ENCODE measurements around the gene TOMM70.
"Not testable (repeated sequence)": the region's sequence is repeated elsewhere in the genome, so short reads cannot be mapped to it uniquely, and the experiment has no call there.

The TOMM70 gene

GRCh38 chr3:100400780-100401673, at the start of gene TOMM70, which contains the start of gene LNP1:
TSS of gene TOMM70 (minus strand) at chr3:100401089. CDS start at chr3:100400949, 140 bp downstream.
TSS of gene LNP1 (plus strand) at chr3:100401539. CDS start at chr3:100429730, 28,191 bp downstream.
- DNase-seq (ENCODE audit: low read depth in 3 of 3): peak; percentile 92 to 97 (median 92)

- DNase-seq (ENCODE audit: low read depth in 3 of 3): no peak
Measured at GRCh38 chr3:100449214-100449613, 48.3 kb upstream of the TOMM70 start.

- no peak for DNase-seq (ENCODE audit: low read depth in 3 of 3)
Measured at GRCh38 chr3:100448079-100448478, 47.2 kb upstream of the TOMM70 start.

GRCh38 chr3:100447067-100447466, 46.2 kb upstream of the TOMM70 start:
- DNase-seq (ENCODE audit: low read depth in 3 of 3): not testable (repeated sequence)

- no peak for DNase-seq (ENCODE audit: low read depth in 3 of 3)
Measured at GRCh38 chr3:100443690-100444089, 42.8 kb upstream of the TOMM70 start.

GRCh38 chr3:100440895-100441294, 40.0 kb upstream of the TOMM70 start:
- DNase-seq (ENCODE audit: low read depth in 3 of 3): no peak

- no peak for DNase-seq (ENCODE audit: low read depth in 3 of 3)
Measured at GRCh38 chr3:100438623-100438974, 37.7 kb upstream of the TOMM70 start.

GRCh38 chr3:100437721-100438622, 37.1 kb upstream of the TOMM70 start:
- DNase-seq (ENCODE audit: low read depth in 3 of 3): no peak

- DNase-seq (ENCODE audit: low read depth in 3 of 3): no peak
Measured at GRCh38 chr3:100436951-100437350, 36.1 kb upstream of the TOMM70 start.

- no peak for DNase-seq (ENCODE audit: low read depth in 3 of 3)
Measured at GRCh38 chr3:100429187-100429716, 28.4 kb upstream of the TOMM70 start.

- no peak for DNase-seq (ENCODE audit: low read depth in 3 of 3)
Measured at GRCh38 chr3:100427699-100428098, 26.8 kb upstream of the TOMM70 start.

GRCh38 chr3:100426067-100426682, 25.3 kb upstream of the TOMM70 start:
- no peak for DNase-seq (ENCODE audit: low read depth in 3 of 3)

GRCh38 chr3:100425316-100425715, 24.4 kb upstream of the TOMM70 start:
- no peak for DNase-seq (ENCODE audit: low read depth in 3 of 3)

GRCh38 chr3:100424261-100424660, 23.4 kb upstream of the TOMM70 start:
- no peak for DNase-seq (ENCODE audit: low read depth in 3 of 3)

- DNase-seq (ENCODE audit: low read depth in 3 of 3): no peak
Measured at GRCh38 chr3:100423611-100424010, 22.7 kb upstream of the TOMM70 start.

GRCh38 chr3:100420885-100421284, 20.0 kb upstream of the TOMM70 start:
- no peak for DNase-seq (ENCODE audit: low read depth in 3 of 3)

GRCh38 chr3:100419406-100419805, 18.5 kb upstream of the TOMM70 start:
- DNase-seq (ENCODE audit: low read depth in 3 of 3): no peak

GRCh38 chr3:100416863-100417262, 16.0 kb upstream of the TOMM70 start:
- DNase-seq (ENCODE audit: low read depth in 3 of 3): no peak

GRCh38 chr3:100416176-100416575, 15.3 kb upstream of the TOMM70 start:
- DNase-seq (ENCODE audit: low read depth in 3 of 3): no peak

- no peak for DNase-seq (ENCODE audit: low read depth in 3 of 3)
Measured at GRCh38 chr3:100413613-100414012, 12.7 kb upstream of the TOMM70 start.

GRCh38 chr3:100412912-100413590, 12.2 kb upstream of the TOMM70 start:
- DNase-seq (ENCODE audit: low read depth in 3 of 3): no peak

Measured in stimulated activated CD4-positive, alpha-beta T cell treated with anti-CD3 and anti-CD28 coated beads, TNF-alpha, amount 100 ng/mL, for 48 hours (primary cell).